Stimulated activated CD4-positive, alpha-beta T cell treated with anti-CD3 and anti-CD28 coated beads, Interleukin-4, amount 100 ng/mL, for 4 hours (primary cell): ENCODE measurements around the gene DNAJB8.

ENCODE experiments used
- DNase-seq, 2 experiments: peaks; one replicate each; pipeline ENCODE4 v3.0.0-alpha.2; 2020

The DNAJB8 gene

DNA sequence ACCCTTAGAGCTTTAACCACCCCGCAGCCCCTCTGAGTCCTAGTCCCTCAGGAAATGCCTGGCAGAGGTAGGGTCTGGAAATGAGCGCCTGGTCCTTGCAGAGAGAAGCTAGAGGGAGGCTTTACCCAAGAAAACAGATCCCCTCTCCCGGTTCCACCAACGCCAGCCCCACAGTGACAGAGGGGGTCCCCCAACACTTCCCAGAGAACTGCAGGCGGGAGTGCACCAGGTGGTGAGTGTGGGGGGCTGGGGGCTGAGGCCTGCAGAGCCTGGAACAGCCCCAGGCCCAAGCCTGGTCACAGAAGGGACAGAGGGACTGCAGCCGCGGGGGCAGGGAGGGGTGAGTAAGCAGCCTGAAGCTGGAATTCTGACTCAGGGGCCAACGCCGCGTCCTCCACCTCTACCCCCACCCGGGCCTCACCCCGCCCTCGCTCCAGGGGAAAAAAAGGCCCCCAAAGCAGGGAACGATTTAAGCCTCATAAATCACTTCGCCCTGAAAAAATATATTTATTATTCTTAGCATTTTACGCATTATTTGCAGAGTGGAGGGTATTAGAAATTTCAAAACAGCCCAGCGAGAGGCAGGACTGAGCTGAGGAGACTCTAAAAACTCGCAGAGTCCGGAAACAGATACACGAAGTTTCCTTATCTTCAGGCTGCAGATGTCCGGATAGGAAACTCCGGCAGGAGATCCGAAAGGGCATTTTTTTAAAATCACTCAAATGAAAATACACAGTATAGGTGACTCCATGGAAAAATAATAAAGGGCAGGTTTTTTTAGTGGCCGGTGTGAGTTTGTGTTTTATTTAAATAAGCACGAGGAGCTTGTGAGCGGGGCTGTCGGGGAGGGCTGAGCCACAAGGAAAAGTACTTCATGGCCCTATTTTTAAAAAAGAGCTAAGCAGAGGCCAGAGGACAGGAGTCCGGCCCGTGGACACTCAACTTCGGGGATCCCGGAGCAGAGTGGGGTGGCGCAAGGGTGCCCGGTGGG is 16.3 kb upstream of the DNAJB8 start:
- no peak for DNase-seq

GRCh38 chr3:128482175-128482574 is 15.5 kb upstream of the DNAJB8 start:
- no peak for DNase-seq

GRCh38 chr3:128481438-128481942 is 14.8 kb upstream of the DNAJB8 start:
- DNase-seq = no peak

DNA sequence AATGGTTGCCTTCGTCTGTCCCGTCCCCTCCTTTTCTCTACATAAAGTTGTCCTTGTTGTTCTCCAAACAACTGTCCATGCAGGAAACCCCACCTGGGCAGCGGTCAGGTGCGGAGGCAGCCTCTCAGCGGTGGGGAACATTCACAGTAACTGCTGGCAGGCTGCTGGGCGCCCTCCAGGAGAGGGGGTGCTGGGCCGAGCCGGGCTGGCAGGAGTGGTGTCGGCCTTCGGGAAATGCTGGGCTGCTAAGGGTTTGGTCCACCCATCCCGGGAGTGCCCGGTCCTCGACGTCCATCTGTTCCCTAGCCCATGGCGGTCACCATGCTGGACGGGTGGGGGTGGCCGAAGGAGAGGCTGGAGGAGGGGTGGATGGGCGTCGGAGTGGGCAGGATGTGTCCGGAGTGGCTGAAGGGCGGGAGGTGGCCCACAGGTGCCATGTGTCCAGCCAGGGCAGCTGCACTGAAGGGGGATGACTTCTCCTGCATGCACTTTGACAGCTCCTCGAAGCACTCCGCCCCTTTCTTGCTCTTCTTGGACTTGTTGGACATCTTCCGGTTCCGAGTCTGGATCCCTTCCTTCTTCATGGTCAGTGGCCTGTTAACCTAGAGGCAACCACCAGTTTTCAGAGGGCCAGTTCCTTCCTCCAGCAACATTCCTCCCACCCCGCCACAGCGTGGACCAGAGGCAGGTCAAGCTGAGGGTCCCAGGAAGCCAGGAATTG is 14.2 kb upstream of the DNAJB8 start:
- DNase-seq = no peak

DNA sequence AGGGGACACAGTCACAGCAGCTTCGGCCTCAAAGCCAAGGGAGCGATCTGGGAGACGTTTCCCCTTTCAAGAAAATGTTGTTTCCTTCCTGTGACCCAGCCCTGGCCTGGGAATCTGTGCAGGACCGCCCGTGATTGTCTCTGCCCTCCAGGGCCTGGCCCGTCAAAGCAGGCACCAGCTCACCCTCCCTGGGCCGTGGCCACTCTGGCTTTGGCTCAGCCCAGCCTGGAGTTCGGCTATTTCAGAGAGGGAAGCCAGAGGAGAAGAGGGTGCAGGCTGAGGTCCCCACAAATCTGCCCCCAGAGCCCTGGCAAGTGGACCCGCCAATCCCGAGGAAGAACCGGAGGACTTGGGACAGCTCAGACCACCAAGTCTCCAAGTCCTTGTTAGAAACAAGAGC is 13.6 kb upstream of the DNAJB8 start:
- no peak for DNase-seq

GRCh38 chr3:128479558-128480086 is 12.9 kb upstream of the DNAJB8 start:
- no peak for DNase-seq

DNA sequence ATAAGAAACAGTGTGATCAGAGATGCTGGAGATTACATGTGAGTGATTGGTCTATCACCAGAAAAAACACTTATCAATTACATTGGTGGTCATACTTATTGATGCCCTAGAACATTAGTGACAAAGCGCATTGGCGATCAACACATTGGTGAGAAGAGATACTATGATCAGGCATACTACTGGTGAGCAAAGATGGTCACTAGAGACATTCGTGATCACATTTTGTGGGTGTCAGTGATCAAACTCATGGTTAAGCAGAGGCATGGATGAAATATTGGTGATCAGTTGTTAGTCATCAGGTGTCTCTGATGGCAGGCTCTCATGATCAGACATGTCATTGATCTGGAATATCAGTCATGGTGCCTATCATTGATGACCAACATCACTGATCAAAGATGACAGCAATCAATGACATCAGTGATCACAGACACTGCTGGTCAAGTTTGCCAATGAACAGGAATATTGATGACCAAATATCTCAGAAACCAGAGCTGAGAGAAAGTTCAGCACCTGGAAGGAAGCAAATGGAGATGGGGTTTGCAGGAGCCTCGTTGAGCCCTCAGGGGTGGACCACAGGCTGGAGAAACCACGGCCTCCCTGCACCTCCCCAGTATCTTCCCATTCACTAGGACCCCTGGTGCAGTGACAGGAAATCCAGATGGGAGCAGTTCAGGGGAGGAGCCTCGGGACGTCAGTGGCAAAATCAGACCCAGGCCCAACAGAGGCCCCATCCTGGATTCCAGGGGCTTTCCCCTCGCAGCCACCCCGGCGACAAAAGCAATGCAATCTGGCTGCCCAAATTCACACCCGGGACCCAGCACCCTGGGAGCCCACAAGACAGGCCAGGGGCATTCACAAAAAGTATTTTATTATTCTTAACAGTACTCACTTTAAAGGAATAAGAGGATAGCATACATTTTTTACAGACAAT is 12.2 kb upstream of the DNAJB8 start:
- no peak for DNase-seq

- DNase-seq = no peak
Measured at GRCh38 chr3:128476659-128477058, 10.0 kb upstream of the DNAJB8 start.

DNA sequence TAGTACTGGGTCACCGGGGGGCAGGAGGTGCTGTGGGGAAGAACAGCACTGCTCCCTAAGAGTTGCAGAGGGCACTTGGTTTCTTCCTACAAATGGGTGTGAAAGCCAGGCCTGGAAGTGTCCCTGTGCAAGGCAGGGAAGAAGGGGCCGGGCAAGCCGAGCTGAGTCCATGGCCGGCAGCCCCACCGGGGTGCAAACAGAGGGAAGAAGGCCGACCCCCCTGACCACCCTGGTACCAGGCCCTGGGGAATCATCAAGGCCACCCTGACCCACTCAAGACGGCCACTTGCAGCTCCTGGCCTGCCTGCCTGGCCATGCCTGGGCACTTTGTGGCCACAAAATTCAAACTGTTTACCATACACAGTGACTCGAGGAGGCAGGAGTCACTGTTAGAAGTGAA is 8.7 kb upstream of the DNAJB8 start:
- no peak for DNase-seq

DNA sequence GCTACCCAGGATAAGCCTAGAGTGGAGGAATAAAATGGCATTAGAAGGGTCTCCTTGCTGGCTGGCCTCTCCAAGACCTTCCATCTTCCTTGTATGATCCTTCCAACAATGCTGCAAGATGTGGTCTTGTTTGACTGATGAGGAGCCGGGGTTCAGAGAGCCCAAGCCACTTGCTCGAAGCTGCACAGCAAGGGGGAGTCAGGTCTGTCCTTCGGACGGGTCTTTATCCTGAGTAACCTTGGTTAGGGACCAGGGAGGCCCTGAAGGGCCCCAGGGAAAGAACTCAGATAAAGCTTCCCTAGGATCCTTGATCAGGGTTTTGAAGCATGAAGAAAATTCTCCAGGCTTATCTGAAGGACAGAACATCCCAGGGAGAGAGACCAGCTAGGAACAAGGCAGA is 7.0 kb upstream of the DNAJB8 start:
- DNase-seq = no peak

DNA sequence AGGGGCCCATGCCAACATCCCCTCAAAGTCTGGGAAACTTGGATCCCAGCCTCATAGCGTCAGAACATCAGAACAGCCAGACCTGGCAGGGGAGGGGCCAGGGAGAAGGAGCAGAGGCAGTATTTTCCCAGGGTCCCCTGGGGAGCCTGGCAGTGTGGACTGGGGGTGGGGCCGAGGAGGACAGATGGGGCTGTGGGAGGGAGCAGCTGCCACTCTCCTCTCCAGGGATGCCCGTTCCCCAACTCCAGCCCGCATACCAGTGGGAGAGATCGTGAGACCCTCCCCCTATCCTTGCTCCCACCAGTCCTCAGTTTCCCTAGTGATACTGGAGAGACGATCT is 6.5 kb upstream of the DNAJB8 start:
- no peak for DNase-seq

DNA sequence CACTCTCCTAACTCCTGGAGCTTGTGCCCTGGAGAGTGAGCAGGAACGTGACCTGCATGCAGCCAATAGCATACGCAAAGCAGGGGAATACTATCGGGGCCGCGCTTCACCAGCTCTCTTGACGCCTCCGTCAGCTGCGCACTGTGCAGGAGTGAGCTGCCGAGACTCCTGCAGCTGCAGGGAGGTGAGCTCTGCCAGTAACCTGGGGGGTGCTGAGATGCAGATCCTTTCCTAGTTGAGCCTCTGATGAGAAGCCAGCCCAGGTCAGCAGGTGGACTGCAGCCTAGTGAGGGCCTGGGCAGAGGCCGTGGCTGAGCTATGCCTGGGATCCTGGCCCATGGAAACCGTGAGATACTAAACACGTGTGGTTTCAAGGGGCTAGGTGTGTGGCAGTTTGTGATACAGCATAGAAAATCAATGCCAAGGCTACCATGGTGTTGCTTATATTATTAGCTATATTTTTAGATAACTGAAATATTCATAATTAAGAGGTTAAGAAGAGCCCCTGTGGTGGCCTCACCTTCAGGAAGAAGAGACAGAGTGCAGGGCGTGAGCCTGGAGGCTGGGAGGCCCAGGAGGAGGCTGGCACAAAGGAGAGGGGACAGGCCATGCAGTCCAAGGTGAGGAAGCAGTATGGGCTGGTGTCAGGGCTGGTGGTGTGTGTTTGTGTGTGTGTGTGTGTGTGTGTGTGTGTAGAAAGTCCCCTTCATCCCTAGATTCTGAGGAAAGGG is 5.9 kb upstream of the DNAJB8 start:
- DNase-seq = no peak

GRCh38 chr3:128471720-128472119 is 5.0 kb upstream of the DNAJB8 start:
- no peak for DNase-seq

GRCh38 chr3:128471110-128471509 is 4.4 kb upstream of the DNAJB8 start:
- DNase-seq = no peak

DNA sequence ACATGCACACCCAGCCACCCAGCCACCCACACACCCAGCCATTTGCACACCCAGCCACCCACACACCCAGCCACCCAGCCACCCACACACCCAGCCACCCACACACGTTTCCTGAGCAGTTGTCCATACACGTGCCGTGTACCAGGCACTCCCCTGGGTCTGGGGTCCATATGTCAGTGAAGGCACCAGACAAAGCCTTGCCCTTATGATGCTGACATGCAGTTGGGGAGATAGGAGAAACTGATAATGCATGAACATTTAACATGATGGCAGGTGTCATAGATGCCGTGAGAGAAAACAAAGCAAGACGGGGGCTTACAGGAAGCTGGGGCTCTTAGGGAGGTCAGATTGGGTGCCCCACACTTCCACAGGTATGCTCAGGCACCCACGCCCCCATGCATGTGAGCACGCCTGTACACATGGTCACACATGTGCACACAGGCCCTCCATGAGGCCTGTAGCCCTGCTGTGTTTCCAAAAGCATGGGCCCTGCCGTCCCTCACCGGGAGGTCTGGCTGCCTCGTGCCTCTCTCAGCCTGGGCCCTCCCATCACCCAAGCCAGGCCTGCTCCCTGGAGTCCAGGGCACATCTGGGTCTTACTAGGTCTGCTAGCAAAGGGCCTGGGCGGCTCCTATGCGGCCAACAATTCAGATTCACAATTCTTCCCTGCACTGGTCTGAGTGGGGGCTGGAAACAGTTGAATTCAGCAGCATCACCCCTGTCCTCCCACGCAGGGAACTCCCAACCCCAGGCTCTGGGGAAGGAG is 3.6 kb upstream of the DNAJB8 start:
- no peak for DNase-seq

DNA sequence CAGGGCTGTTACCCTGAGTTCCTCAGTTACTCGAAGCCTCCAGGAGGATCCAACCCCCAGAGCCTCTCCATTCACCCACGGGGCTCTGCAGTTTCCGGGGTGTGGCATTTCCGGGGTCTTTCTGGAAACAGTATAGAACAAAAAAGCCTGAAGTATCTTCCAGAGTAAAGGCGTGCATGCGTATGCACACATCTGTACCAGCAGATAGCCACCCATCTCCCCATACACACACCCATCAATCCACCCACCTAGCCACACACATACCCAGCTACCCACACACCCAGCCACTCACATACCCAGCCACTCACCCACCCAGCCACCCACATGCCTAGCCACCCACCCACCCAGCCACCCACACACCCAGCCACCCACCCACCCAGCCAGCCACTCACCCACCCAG is 2.9 kb upstream of the DNAJB8 start:
- no peak for DNase-seq

- DNase-seq = no peak
Measured at GRCh38 chr3:128468791-128469527, 2.3 kb upstream of the DNAJB8 start.

GRCh38 chr3:128468285-128468790 is 1.6 kb upstream of the DNAJB8 start:
- DNase-seq = no peak

DNA sequence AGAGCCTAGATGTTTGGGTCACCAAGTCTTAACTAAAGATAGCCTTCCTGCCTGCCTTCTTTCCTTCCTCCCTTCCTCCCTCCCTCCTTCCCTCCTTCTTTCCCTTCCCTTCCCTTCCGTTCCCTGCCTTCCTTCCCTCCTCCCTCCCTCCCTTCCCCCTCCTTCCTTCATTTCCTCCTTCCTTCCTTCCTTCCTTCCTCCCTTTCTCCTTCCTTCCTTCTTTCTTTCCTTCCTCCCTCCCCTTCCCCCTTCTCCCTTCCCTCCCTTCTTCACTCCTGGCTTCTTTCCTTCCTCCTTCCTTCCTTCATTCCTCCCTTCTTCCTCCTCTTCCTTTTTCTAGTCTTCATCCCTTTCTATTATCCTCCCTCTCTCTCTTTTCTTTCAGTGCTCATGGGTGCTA is 2.0 kb downstream of the DNAJB8 start:
- no peak for DNase-seq

- no peak for DNase-seq
Measured at GRCh38 chr3:128464188-128464587, 2.5 kb downstream of the DNAJB8 start.
